ENCODE results near the gene OR6K3. TPM values are rescaled to one million over a fixed set of nuclear protein-coding genes. Genes with fewer than 3 reads are reported as not detected.

OR6K3 gene
- total RNA-seq = not detected
- polyA plus RNA-seq (2013, experiment 1 of 2) = not detected
- not detected for polyA plus RNA-seq (2013, experiment 2 of 2)
- long read RNA-seq, experiment 1 = 0 reads
- long read RNA-seq, experiment 2 = 0 reads
- long read RNA-seq, experiment 3 = 0 reads
- long read RNA-seq, experiment 4 = 0 reads

GRCh38 chr1:158720620-158721019 is at the start of gene OR6K3:
OR6K3 (minus strand) TSS chr1:158720720; CDS start chr1:158718115, 2,605 bp downstream.
- no peaks in the 10 kb centered on the region for H3K9me3 ChIP-seq (ENCODE audit: control insufficient read depth, low read length)
- no peak for DNase-seq
- H3K27me3 ChIP-seq (ENCODE audit: control insufficient read depth, insufficient read depth, low read length, poor library complexity, severe bottlenecking) = no peaks in the 10 kb centered on the region
- Mint-ChIP-seq H3K4me3 (no peak within 1 kb of the TSS), H3K4me1 (no peaks in the 10 kb centered on the region), H3K9me3 (no peaks in the 10 kb centered on the region), H3K36me3 (ENCODE audit: low read depth) (no peaks in the 10 kb centered on the region), H3K27me3 (ENCODE audit: insufficient read depth) (no peaks in the 10 kb centered on the region), H3K27ac (no peak within 1 kb of the TSS)
- WGBS, 2 experiments (ENCODE audit: insufficient coverage in 1 of 2, insufficient read length in 1 of 2) = 85% methylated on average over 2 of the region's 2 CpGs; no CpG with 5 or more reads in 1 of the 2 experiments
- H3K36me3 ChIP-seq (ENCODE audit: control insufficient read depth, insufficient read depth, low read length) = no peaks in the 10 kb centered on the region
- H3K4me1 ChIP-seq (ENCODE audit: control insufficient read depth, insufficient read depth, low read length) = no peaks in the 10 kb centered on the region
- no peak within 1 kb of the TSS for H3K9ac ChIP-seq (ENCODE audit: extremely low read depth, low read length, poor library complexity, severe bottlenecking)
- no peak for TF ChIP-seq CTCF (conservative IDR thresholded peaks at IDR 0.05)
- no peak within 1 kb of the TSS for H3K4me3 ChIP-seq (ENCODE audit: low read length)
- H3K27ac ChIP-seq (ENCODE audit: low read depth, low read length) = no peak within 1 kb of the TSS

- Mint-ChIP-seq H3K9me3 (no peaks in the 10 kb centered on the region), H3K27ac (no peak within 1 kb of the TSS), H3K27me3 (ENCODE audit: insufficient read depth) (peaks cover 1% of the 10 kb centered on the region), H3K36me3 (ENCODE audit: low read depth) (no peaks in the 10 kb centered on the region), H3K4me3 (no peak within 1 kb of the TSS), H3K4me1 (no peaks in the 10 kb centered on the region)
- no peaks in the 10 kb centered on the region for H3K4me1 ChIP-seq (ENCODE audit: control insufficient read depth, insufficient read depth, low read length)
- no peak within 1 kb of the TSS for H3K4me3 ChIP-seq (ENCODE audit: low read length)
- WGBS, 2 experiments (ENCODE audit: insufficient coverage in 1 of 2, insufficient read length in 1 of 2) = 95% methylated on average over 2 of the region's 2 CpGs; no CpG with 5 or more reads in 1 of the 2 experiments
- H3K9ac ChIP-seq (ENCODE audit: extremely low read depth, low read length, poor library complexity, severe bottlenecking) = no peak within 1 kb of the TSS
- H3K36me3 ChIP-seq (ENCODE audit: control insufficient read depth, insufficient read depth, low read length) = no peaks in the 10 kb centered on the region
- no peak for TF ChIP-seq CTCF (conservative IDR thresholded peaks at IDR 0.05)
- DNase-seq = no peak
- H3K9me3 ChIP-seq (ENCODE audit: control insufficient read depth, low read length) = no peaks in the 10 kb centered on the region
- no peak within 1 kb of the TSS for H3K27ac ChIP-seq (ENCODE audit: low read depth, low read length)
- no peaks in the 10 kb centered on the region for H3K27me3 ChIP-seq (ENCODE audit: control insufficient read depth, insufficient read depth, low read length, poor library complexity, severe bottlenecking)
Observed at GRCh38 chr1:158754420-158754819, 33.9 kb upstream of the OR6K3 start, which contains the start of gene OR6K6. OR6K6 (plus strand) TSS chr1:158754720; CDS start chr1:158754888, 168 bp downstream.

- no peaks in the 10 kb centered on the region for H3K27me3 ChIP-seq (ENCODE audit: control insufficient read depth, insufficient read depth, low read length, poor library complexity, severe bottlenecking)
- Mint-ChIP-seq H3K27me3 (ENCODE audit: insufficient read depth) (peaks cover 1% of the 10 kb centered on the region), H3K4me3 (no peak overlapping the region), H3K27ac (no peak overlapping the region), H3K4me1 (no peaks in the 10 kb centered on the region), H3K36me3 (ENCODE audit: low read depth) (no peaks in the 10 kb centered on the region), H3K9me3 (no peaks in the 10 kb centered on the region)
- no peak for DNase-seq
- no peak overlapping the region for H3K9ac ChIP-seq (ENCODE audit: extremely low read depth, low read length, poor library complexity, severe bottlenecking)
- H3K4me1 ChIP-seq (ENCODE audit: control insufficient read depth, insufficient read depth, low read length) = no peaks in the 10 kb centered on the region
- no peaks in the 10 kb centered on the region for H3K36me3 ChIP-seq (ENCODE audit: control insufficient read depth, insufficient read depth, low read length)
- WGBS, 2 experiments (ENCODE audit: insufficient coverage in 1 of 2, insufficient read length in 1 of 2) = 92 to 100% methylated on average over 3 to 9 of the region's 9 CpGs
- no peak overlapping the region for H3K4me3 ChIP-seq (ENCODE audit: low read length)
- no peaks in the 10 kb centered on the region for H3K9me3 ChIP-seq (ENCODE audit: control insufficient read depth, low read length)
- TF ChIP-seq CTCF (conservative IDR thresholded peaks at IDR 0.05) = no peak
- H3K27ac ChIP-seq (ENCODE audit: low read depth, low read length) = no peak overlapping the region
Observed at GRCh38 chr1:158752155-158752712, 31.7 kb upstream of the OR6K3 start.
